WI38 (cell line): ENCODE data around the gene DERL2.
A peak's percentile ranks its signal among the peaks of the same experiment; 100 is the strongest.

ENCODE experiments used
- H3K4me3 ChIP-seq: 2 replicates; pipeline ENCODE4 v1.5.1; 2011; ENCODE audit warnings: low read depth, mild to moderate bottlenecking, control low read depth, low read length
- CTCF ChIP-seq: IDR thresholded peaks from 2 replicates; pipeline ENCODE4 v1.5.1; 2012; ENCODE audit warnings: low read depth, mild to moderate bottlenecking, control low read depth, low read length

Gene DERL2

GRCh38 chr17:5500589-5501391 lies 14.8 kb upstream of the DERL2 start:
- TF ChIP-seq CTCF, result no peak
- peak overlapping the region; percentile 83 for H3K4me3 ChIP-seq

- no peak for TF ChIP-seq CTCF
- peak overlapping the region; percentile 83 for H3K4me3 ChIP-seq
These were observed 14.2 kb upstream of the DERL2 start for GRCh38 chr17:5500247-5500588.

- TF ChIP-seq CTCF, result no peak
- H3K4me3 ChIP-seq, result peak overlapping the region; percentile 83
These were observed 13.7 kb upstream of the DERL2 start for GRCh38 chr17:5499476-5500231.

- no peak overlapping the region for H3K4me3 ChIP-seq
These were observed 7.0 kb upstream of the DERL2 start for GRCh38 chr17:5492970-5493369.

GRCh38 chr17:5488752-5489151 lies 2.8 kb upstream of the DERL2 start:
- H3K4me3 ChIP-seq, result no peak overlapping the region
- no peak for TF ChIP-seq CTCF

More at GRCh38 chr17:5492970-5493369, 7.0 kb upstream of the DERL2 start:
- no peak for TF ChIP-seq CTCF

GRCh38 chr17:5486206-5487124 lies 487 bp upstream of the DERL2 start, which contains the start of gene MIS12:
Gene MIS12, plus strand, starts transcription at chr17:5486566. Its CDS starts 2,297 bp downstream, at chr17:5488863.
- H3K4me3 ChIP-seq, result peak within 1 kb of the TSS; percentile 98
- TF ChIP-seq CTCF, result no peak
